Measurements from ENCODE around the gene GLTP.

GRCh38 chr12:109858764-109859163 lies 21.6 kb downstream of the GLTP start:
- TF ChIP-seq, protein P1, sequence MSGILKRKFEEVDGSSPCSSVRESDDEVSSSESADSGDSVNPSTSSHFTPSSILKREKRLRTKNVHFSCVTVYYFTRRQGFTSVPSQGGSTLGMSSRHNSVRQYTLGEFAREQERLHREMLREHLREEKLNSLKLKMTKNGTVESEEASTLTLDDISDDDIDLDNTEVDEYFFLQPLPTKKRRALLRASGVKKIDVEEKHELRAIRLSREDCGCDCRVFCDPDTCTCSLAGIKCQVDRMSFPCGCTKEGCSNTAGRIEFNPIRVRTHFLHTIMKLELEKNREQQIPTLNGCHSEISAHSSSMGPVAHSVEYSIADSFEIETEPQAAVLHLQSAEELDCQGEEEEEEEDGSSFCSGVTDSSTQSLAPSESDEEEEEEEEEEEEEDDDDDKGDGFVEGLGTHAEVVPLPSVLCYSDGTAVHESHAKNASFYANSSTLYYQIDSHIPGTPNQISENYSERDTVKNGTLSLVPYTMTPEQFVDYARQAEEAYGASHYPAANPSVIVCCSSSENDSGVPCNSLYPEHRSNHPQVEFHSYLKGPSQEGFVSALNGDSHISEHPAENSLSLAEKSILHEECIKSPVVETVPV (CRISPR knock-in tag; IDR thresholded peaks at IDR 0.05): no peak
- no peak for TF ChIP-seq OSR1 (CRISPR knock-in tag; IDR thresholded peaks at IDR 0.05)

Data from SK-N-SH treated with all-trans-retinoic acid at 6 μM for 48 hours (cell line).